Endodermal cell (in vitro differentiated cells): ENCODE measurements around the gene PHIP. TPM values are rescaled to one million over a fixed set of nuclear protein-coding genes. Genes with fewer than 3 reads are reported as not detected.

ENCODE experiments used
- DNase-seq: peaks from one replicate; pipeline ENCODE4 v3.0.0-alpha.2; 2017
- H3K27ac ChIP-seq: 2 replicates; pipeline ENCODE4 v1.5.1; 2013; ENCODE audit warnings: mild to moderate bottlenecking, low read depth, low read length, moderate library complexity
- H3K27me3 ChIP-seq: 2 replicates; pipeline ENCODE4 v1.6.1; 2013; ENCODE audit warnings: mild to moderate bottlenecking, low read length, moderate library complexity; ENCODE audit not compliant: insufficient read depth, control insufficient read depth, poor library complexity, severe bottlenecking
- H3K36me3 ChIP-seq: 2 replicates; pipeline ENCODE4 v1.7.0; 2013; ENCODE audit warnings: mild to moderate bottlenecking, low read length, moderate library complexity; ENCODE audit not compliant: control insufficient read depth, insufficient read depth
- H3K4me1 ChIP-seq: one replicate; pipeline ENCODE4 v1.7.0; 2013; ENCODE audit warnings: low read length; ENCODE audit not compliant: control insufficient read depth, insufficient read depth
- H3K4me3 ChIP-seq: 2 replicates; pipeline ENCODE4 v1.5.1; 2013; ENCODE audit warnings: mild to moderate bottlenecking, low read length, moderate library complexity
- H3K9ac ChIP-seq: 2 replicates; pipeline ENCODE4 v1.6.1; 2013; ENCODE audit warnings: mild to moderate bottlenecking, low read length, moderate library complexity; ENCODE audit not compliant: poor library complexity, severe bottlenecking; ENCODE audit errors: extremely low read depth
- H3K9me3 ChIP-seq: 2 replicates; pipeline ENCODE4 v1.6.1; 2013; ENCODE audit warnings: mild to moderate bottlenecking, low read length, moderate library complexity; ENCODE audit not compliant: control insufficient read depth
- H3K27ac Mint-ChIP-seq: 2 replicates; pipeline ENCODE4 v1.8.0; 2020; ENCODE audit warnings: mixed read lengths
- H3K27me3 Mint-ChIP-seq: 2 replicates; pipeline ENCODE4 v1.8.0; 2021; ENCODE audit warnings: mild to moderate bottlenecking, mixed read lengths; ENCODE audit not compliant: insufficient read depth
- H3K36me3 Mint-ChIP-seq: 2 replicates; pipeline ENCODE4 v1.8.0; 2020; ENCODE audit warnings: low read depth, mixed read lengths
- H3K4me1 Mint-ChIP-seq: 2 replicates; pipeline ENCODE4 v1.8.0; 2020; ENCODE audit warnings: mixed read lengths
- H3K4me3 Mint-ChIP-seq: 2 replicates; pipeline ENCODE4 v1.8.0; 2020; ENCODE audit warnings: mild to moderate bottlenecking, moderate library complexity, mixed read lengths
- H3K9me3 Mint-ChIP-seq: 2 replicates; pipeline ENCODE4 v1.8.0; 2020; ENCODE audit warnings: mild to moderate bottlenecking, mixed read lengths
- WGBS, 2 experiments: methylation state at CpG; one replicate each; pipeline versions ENCODE4 v1.1.5 to v1.1.7; 2013; ENCODE audit warnings: missing lambda C conversion rate in 2 of 2, mixed read lengths in 1 of 2; ENCODE audit not compliant: insufficient coverage in 1 of 2, insufficient read length in 1 of 2; 5-methylcytosine and 5-hydroxymethylcytosine counted together
- total RNA-seq, 2 donors: library from RNA; stranded (reverse); fragmentation: NEBNext Ultra II Directional in 1 of 2; extraction: Animal tissue kit (Norgen Biotek cat#: 25700) in 1 of 2; gene quantifications; 2 replicates in 1 of 2; 3 replicates in 1 of 2; pipeline ENCODE4 v1.2.1, GENCODE V29; 2021
- TF ChIP-seq, protein P1 (sequence below): fragments of 200-600 bp; sonication (generic); conservative IDR thresholded peaks from 2 replicates; pipeline ENCODE4 v1.5.0; 2021; ENCODE audit warnings: antibody characterized with exemption, mild to moderate bottlenecking

PHIP gene
- total RNA-seq, 2 donors from 2014 or later, result 49.8 to 59.7 TPM

DNA sequence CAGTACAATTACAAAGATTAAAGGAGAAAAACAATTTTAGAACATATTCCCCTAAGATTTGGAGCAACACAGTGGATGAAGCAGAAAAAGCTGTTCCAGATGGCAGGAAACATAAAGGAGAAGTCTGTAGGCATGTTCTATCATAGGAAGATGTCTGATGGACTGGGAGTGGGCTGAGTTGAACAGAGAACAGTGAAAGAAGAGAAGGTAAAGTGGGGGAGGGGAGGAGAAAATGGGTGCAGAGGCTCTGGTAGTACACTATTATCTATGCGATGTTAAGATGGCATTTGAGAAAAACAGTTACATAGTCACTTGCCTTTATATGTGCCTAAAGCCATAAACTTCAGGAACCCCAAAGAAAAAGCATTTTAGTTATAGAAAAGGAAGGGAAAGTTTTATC is 4.2 kb upstream of the PHIP start:
- Mint-ChIP-seq H3K36me3 (no peaks in the 10 kb centered on the region), H3K27ac (no peak overlapping the region), H3K27me3 (no peaks in the 10 kb centered on the region), H3K9me3 (no peaks in the 10 kb centered on the region), H3K4me1 (peaks cover 14% of the 10 kb centered on the region), H3K4me3 (no peak overlapping the region)
- Histone ChIP-seq H3K4me3 (no peak overlapping the region), H3K9me3 (no peaks in the 10 kb centered on the region), H3K4me1 (no peaks in the 10 kb centered on the region), H3K27ac (no peak overlapping the region), H3K9ac (no peak overlapping the region), H3K36me3 (no peaks in the 10 kb centered on the region), H3K27me3 (no peaks in the 10 kb centered on the region)
- WGBS, 2 experiments, result 86 to 100% methylated on average over 1 of the region's 1 CpG
- TF ChIP-seq, protein P1, sequence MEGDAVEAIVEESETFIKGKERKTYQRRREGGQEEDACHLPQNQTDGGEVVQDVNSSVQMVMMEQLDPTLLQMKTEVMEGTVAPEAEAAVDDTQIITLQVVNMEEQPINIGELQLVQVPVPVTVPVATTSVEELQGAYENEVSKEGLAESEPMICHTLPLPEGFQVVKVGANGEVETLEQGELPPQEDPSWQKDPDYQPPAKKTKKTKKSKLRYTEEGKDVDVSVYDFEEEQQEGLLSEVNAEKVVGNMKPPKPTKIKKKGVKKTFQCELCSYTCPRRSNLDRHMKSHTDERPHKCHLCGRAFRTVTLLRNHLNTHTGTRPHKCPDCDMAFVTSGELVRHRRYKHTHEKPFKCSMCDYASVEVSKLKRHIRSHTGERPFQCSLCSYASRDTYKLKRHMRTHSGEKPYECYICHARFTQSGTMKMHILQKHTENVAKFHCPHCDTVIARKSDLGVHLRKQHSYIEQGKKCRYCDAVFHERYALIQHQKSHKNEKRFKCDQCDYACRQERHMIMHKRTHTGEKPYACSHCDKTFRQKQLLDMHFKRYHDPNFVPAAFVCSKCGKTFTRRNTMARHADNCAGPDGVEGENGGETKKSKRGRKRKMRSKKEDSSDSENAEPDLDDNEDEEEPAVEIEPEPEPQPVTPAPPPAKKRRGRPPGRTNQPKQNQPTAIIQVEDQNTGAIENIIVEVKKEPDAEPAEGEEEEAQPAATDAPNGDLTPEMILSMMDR, result no peak
- no peak for DNase-seq

DNA sequence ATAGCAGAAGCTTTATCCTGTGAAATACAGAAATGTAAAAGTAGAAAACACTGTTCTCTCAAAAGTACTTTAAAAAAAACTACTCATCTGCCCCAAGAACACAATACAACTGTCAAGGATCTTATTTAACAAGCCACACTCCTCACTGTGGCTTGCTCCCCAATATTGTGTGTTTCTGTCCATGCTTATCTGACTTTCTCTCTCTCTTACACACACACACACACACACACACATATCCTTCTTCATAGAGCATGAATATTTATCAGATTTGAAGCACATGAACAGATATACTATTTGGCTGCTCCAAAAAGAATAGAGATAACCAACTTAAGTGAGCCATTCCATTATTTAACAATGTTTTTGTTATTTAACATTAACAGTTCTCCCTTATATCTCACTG is 3.6 kb upstream of the PHIP start:
- no peak overlapping the region for H3K27ac Mint-ChIP-seq

GRCh38 chr6:79079561-79080041 is 1.5 kb upstream of the PHIP start:
- Histone ChIP-seq H3K4me3 (peak overlapping the region; percentile 99), H3K4me1 (no peaks in the 10 kb centered on the region), H3K27me3 (no peaks in the 10 kb centered on the region), H3K27ac (no peak overlapping the region), H3K9me3 (no peaks in the 10 kb centered on the region), H3K36me3 (no peaks in the 10 kb centered on the region), H3K9ac (no peak overlapping the region)
- H3K9me3 Mint-ChIP-seq, result no peaks in the 10 kb centered on the region
- no peaks in the 10 kb centered on the region for H3K36me3 Mint-ChIP-seq
- no peaks in the 10 kb centered on the region for H3K27me3 Mint-ChIP-seq
- H3K4me3 Mint-ChIP-seq, result peak overlapping the region; percentile 88
- TF ChIP-seq, protein P1, result no peak
- peaks cover 31% of the 10 kb centered on the region for H3K4me1 Mint-ChIP-seq
- peak overlapping the region; percentile 98 for H3K27ac Mint-ChIP-seq
- WGBS, 2 experiments, result 20% methylated on average over 1 to 2 of the region's 2 CpGs
- DNase-seq, result no peak

More for the DNA sequence above, 3.6 kb upstream of the PHIP start:
- Histone ChIP-seq H3K27me3 (no peaks in the 10 kb centered on the region), H3K36me3 (no peaks in the 10 kb centered on the region), H3K9me3 (no peaks in the 10 kb centered on the region), H3K4me1 (no peaks in the 10 kb centered on the region), H3K9ac (no peak overlapping the region), H3K4me3 (no peak overlapping the region), H3K27ac (no peak overlapping the region)
- Mint-ChIP-seq H3K4me3 (no peak overlapping the region), H3K27me3 (no peaks in the 10 kb centered on the region), H3K9me3 (no peaks in the 10 kb centered on the region), H3K4me1 (peaks cover 14% of the 10 kb centered on the region), H3K36me3 (no peaks in the 10 kb centered on the region)
- no peak for DNase-seq
- TF ChIP-seq, protein P1, result no peak
